ENCODE measurements around the gene ELF4. TPM values are rescaled to one million over a fixed set of nuclear protein-coding genes. Genes with fewer than 3 reads are reported as not detected.

The ELF4 gene
- total RNA-seq, 1 experiment from 2014 or later: 1.9 TPM

- DNase-seq (ENCODE audit: low spot score) (no peak), ATAC-seq (no peak)
- Mint-ChIP-seq H3K4me1 (peaks cover 8% of the 10 kb centered on the region), H3K27me3 (ENCODE audit: low read depth) (peaks cover 36% of the 10 kb centered on the region), H3K9me3 (no peaks in the 10 kb centered on the region), H3K36me3 (no peaks in the 10 kb centered on the region), H3K27ac (no peak overlapping the region), H3K4me3 (no peak overlapping the region)
- ChIA-PET POLR2A (no interaction called here), CTCF (interaction anchor here (1.8 kb wide), 1 partner anchor 39 kb away, joined by 12 read pairs; no protein-coding TSS in a partner anchor)
- TF ChIP-seq, protein P1, sequence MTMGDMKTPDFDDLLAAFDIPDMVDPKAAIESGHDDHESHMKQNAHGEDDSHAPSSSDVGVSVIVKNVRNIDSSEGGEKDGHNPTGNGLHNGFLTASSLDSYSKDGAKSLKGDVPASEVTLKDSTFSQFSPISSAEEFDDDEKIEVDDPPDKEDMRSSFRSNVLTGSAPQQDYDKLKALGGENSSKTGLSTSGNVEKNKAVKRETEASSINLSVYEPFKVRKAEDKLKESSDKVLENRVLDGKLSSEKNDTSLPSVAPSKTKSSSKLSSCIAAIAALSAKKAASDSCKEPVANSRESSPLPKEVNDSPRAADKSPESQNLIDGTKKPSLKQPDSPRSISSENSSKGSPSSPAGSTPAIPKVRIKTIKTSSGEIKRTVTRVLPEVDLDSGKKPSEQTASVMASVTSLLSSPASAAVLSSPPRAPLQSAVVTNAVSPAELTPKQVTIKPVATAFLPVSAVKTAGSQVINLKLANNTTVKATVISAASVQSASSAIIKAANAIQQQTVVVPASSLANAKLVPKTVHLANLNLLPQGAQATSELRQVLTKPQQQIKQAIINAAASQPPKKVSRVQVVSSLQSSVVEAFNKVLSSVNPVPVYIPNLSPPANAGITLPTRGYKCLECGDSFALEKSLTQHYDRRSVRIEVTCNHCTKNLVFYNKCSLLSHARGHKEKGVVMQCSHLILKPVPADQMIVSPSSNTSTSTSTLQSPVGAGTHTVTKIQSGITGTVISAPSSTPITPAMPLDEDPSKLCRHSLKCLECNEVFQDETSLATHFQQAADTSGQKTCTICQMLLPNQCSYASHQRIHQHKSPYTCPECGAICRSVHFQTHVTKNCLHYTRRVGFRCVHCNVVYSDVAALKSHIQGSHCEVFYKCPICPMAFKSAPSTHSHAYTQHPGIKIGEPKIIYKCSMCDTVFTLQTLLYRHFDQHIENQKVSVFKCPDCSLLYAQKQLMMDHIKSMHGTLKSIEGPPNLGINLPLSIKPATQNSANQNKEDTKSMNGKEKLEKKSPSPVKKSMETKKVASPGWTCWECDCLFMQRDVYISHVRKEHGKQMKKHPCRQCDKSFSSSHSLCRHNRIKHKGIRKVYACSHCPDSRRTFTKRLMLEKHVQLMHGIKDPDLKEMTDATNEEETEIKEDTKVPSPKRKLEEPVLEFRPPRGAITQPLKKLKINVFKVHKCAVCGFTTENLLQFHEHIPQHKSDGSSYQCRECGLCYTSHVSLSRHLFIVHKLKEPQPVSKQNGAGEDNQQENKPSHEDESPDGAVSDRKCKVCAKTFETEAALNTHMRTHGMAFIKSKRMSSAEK (CRISPR knock-in tag; IDR thresholded peaks at IDR 0.05; ENCODE audit: borderline replicate concordance): no peak
- TF ChIP-seq RELA (CRISPR knock-in tag; IDR thresholded peaks at IDR 0.05; ENCODE audit: borderline replicate concordance): no peak
- TF ChIP-seq, protein P2, sequence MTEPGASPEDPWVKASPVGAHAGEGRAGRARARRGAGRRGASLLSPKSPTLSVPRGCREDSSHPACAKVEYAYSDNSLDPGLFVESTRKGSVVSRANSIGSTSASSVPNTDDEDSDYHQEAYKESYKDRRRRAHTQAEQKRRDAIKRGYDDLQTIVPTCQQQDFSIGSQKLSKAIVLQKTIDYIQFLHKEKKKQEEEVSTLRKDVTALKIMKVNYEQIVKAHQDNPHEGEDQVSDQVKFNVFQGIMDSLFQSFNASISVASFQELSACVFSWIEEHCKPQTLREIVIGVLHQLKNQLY (CRISPR knock-in tag; IDR thresholded peaks at IDR 0.05): no peak
- TF ChIP-seq, protein P3, sequence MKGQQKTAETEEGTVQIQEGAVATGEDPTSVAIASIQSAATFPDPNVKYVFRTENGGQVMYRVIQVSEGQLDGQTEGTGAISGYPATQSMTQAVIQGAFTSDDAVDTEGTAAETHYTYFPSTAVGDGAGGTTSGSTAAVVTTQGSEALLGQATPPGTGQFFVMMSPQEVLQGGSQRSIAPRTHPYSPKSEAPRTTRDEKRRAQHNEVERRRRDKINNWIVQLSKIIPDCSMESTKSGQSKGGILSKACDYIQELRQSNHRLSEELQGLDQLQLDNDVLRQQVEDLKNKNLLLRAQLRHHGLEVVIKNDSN (CRISPR knock-in tag; IDR thresholded peaks at IDR 0.05): no peak
- TF ChIP-seq OVOL2 (CRISPR knock-in tag; IDR thresholded peaks at IDR 0.05; ENCODE audit: borderline replicate concordance): no peak
- no peak for TF ChIP-seq ESRRA (CRISPR knock-in tag; IDR thresholded peaks at IDR 0.05; ENCODE audit: borderline replicate concordance)
- TF ChIP-seq ZNF317 (CRISPR knock-in tag; IDR thresholded peaks at IDR 0.05; ENCODE audit: borderline replicate concordance, low read depth): no peak
- no peak for TF ChIP-seq CREM (CRISPR knock-in tag; IDR thresholded peaks at IDR 0.05)
- no peak for TF ChIP-seq ATF1 (CRISPR knock-in tag; IDR thresholded peaks at IDR 0.05)
- no peak for TF ChIP-seq ZSCAN18 (CRISPR knock-in tag; IDR thresholded peaks at IDR 0.05)
- TF ChIP-seq CREB1 (CRISPR knock-in tag; IDR thresholded peaks at IDR 0.05): no peak
- TF ChIP-seq TEAD1 (CRISPR knock-in tag; IDR thresholded peaks at IDR 0.05): no peak
- TF ChIP-seq, protein P4, sequence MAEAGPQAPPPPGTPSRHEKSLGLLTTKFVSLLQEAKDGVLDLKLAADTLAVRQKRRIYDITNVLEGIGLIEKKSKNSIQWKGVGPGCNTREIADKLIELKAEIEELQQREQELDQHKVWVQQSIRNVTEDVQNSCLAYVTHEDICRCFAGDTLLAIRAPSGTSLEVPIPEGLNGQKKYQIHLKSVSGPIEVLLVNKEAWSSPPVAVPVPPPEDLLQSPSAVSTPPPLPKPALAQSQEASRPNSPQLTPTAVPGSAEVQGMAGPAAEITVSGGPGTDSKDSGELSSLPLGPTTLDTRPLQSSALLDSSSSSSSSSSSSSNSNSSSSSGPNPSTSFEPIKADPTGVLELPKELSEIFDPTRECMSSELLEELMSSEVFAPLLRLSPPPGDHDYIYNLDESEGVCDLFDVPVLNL (CRISPR knock-in tag; IDR thresholded peaks at IDR 0.05; ENCODE audit: borderline replicate concordance, low read depth): no peak
- TF ChIP-seq GABPB1 (CRISPR knock-in tag; IDR thresholded peaks at IDR 0.05): no peak
- TF ChIP-seq PREB (CRISPR knock-in tag; IDR thresholded peaks at IDR 0.05; ENCODE audit: borderline replicate concordance): no peak
- TF ChIP-seq, protein P5, sequence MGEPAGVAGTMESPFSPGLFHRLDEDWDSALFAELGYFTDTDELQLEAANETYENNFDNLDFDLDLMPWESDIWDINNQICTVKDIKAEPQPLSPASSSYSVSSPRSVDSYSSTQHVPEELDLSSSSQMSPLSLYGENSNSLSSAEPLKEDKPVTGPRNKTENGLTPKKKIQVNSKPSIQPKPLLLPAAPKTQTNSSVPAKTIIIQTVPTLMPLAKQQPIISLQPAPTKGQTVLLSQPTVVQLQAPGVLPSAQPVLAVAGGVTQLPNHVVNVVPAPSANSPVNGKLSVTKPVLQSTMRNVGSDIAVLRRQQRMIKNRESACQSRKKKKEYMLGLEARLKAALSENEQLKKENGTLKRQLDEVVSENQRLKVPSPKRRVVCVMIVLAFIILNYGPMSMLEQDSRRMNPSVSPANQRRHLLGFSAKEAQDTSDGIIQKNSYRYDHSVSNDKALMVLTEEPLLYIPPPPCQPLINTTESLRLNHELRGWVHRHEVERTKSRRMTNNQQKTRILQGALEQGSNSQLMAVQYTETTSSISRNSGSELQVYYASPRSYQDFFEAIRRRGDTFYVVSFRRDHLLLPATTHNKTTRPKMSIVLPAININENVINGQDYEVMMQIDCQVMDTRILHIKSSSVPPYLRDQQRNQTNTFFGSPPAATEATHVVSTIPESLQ (CRISPR knock-in tag; IDR thresholded peaks at IDR 0.05): no peak
These were observed 8.4 kb upstream of the ELF4 start for GRCh38 chrX:130118441-130119311.

Data from WTC11 (cell line).